ENCODE measurements around the gene NTM. TPM values are rescaled to one million over a fixed set of nuclear protein-coding genes. Genes with fewer than 3 reads are reported as not detected.

NTM gene
- polyA plus RNA-seq, 1 donor from 2014 or later = 39.4 TPM

DNA sequence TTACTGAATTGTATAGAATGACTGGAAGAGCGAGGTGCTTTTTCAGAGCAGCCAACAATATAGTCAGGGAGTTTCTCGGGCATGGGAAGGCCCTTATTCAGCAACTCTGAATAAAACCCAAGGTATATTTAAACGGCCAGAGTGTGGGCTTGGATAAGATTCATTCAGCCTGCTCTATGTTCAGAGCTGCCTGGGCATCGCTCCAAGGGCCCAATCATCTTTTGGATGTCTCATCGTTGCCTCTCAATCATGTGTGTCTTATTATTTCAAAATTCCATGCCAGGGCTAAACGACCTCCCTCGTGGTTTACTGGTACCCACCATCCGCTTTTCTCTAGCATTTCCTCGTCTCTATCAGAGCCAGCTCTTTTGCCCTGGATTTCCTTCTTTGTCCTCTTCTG is 19.5 kb upstream of the NTM start:
- TF ChIP-seq, protein P1, sequence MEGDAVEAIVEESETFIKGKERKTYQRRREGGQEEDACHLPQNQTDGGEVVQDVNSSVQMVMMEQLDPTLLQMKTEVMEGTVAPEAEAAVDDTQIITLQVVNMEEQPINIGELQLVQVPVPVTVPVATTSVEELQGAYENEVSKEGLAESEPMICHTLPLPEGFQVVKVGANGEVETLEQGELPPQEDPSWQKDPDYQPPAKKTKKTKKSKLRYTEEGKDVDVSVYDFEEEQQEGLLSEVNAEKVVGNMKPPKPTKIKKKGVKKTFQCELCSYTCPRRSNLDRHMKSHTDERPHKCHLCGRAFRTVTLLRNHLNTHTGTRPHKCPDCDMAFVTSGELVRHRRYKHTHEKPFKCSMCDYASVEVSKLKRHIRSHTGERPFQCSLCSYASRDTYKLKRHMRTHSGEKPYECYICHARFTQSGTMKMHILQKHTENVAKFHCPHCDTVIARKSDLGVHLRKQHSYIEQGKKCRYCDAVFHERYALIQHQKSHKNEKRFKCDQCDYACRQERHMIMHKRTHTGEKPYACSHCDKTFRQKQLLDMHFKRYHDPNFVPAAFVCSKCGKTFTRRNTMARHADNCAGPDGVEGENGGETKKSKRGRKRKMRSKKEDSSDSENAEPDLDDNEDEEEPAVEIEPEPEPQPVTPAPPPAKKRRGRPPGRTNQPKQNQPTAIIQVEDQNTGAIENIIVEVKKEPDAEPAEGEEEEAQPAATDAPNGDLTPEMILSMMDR (IDR thresholded peaks at IDR 0.05; ENCODE audit: poor library complexity, severe bottlenecking) = no peak
- TF ChIP-seq POLR2AphosphoS5 (IDR thresholded peaks at IDR 0.05) (no peak), SMC3 (conservative IDR thresholded peaks at IDR 0.05; ENCODE audit: poor library complexity) (no peak), EP300 (conservative IDR thresholded peaks at IDR 0.05; ENCODE audit: poor library complexity, severe bottlenecking) (no peak), EZH2 (IDR thresholded peaks at IDR 0.05; ENCODE audit: borderline replicate concordance, insufficient read depth, low read length, poor library complexity, severe bottlenecking) (no peak), RAD21 (conservative IDR thresholded peaks at IDR 0.05) (no peak), TAF1 (IDR thresholded peaks at IDR 0.05; ENCODE audit: low read depth) (no peak), MXI1 (conservative IDR thresholded peaks at IDR 0.05; ENCODE audit: poor library complexity, severe bottlenecking) (no peak)
- TF ChIP-seq, protein P2, sequence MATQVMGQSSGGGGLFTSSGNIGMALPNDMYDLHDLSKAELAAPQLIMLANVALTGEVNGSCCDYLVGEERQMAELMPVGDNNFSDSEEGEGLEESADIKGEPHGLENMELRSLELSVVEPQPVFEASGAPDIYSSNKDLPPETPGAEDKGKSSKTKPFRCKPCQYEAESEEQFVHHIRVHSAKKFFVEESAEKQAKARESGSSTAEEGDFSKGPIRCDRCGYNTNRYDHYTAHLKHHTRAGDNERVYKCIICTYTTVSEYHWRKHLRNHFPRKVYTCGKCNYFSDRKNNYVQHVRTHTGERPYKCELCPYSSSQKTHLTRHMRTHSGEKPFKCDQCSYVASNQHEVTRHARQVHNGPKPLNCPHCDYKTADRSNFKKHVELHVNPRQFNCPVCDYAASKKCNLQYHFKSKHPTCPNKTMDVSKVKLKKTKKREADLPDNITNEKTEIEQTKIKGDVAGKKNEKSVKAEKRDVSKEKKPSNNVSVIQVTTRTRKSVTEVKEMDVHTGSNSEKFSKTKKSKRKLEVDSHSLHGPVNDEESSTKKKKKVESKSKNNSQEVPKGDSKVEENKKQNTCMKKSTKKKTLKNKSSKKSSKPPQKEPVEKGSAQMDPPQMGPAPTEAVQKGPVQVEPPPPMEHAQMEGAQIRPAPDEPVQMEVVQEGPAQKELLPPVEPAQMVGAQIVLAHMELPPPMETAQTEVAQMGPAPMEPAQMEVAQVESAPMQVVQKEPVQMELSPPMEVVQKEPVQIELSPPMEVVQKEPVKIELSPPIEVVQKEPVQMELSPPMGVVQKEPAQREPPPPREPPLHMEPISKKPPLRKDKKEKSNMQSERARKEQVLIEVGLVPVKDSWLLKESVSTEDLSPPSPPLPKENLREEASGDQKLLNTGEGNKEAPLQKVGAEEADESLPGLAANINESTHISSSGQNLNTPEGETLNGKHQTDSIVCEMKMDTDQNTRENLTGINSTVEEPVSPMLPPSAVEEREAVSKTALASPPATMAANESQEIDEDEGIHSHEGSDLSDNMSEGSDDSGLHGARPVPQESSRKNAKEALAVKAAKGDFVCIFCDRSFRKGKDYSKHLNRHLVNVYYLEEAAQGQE (IDR thresholded peaks at IDR 0.05; ENCODE audit: borderline replicate concordance) = no peak
- Histone ChIP-seq H4K20me1 (ENCODE audit: insufficient read depth) (no peaks in the 10 kb centered on the region), H3K9ac (ENCODE audit: low read length) (no peak overlapping the region), H3K4me3 (ENCODE audit: low read length) (no peak overlapping the region), H3K9me2 (ENCODE audit: insufficient read depth, low read length) (no peaks in the 10 kb centered on the region), H3K27me3 (ENCODE audit: insufficient read depth, low read depth, low read length) (no peaks in the 10 kb centered on the region), H3K4me2 (ENCODE audit: low read length) (no peak overlapping the region), H3K9me3 (ENCODE audit: low read length) (no peaks in the 10 kb centered on the region), H3F3A (ENCODE audit: insufficient read depth, low read length, poor library complexity, severe bottlenecking) (no peaks in the 10 kb centered on the region), H3K36me3 (ENCODE audit: insufficient read depth, low read length) (no peaks in the 10 kb centered on the region), H2AFZ (ENCODE audit: low read depth, low read length) (no peak overlapping the region), H3K79me2 (replicated peaks; ENCODE audit: insufficient read depth, low read length) (no peaks in the 10 kb centered on the region), H3K27ac (ENCODE audit: low read length) (no peak overlapping the region)

DNA sequence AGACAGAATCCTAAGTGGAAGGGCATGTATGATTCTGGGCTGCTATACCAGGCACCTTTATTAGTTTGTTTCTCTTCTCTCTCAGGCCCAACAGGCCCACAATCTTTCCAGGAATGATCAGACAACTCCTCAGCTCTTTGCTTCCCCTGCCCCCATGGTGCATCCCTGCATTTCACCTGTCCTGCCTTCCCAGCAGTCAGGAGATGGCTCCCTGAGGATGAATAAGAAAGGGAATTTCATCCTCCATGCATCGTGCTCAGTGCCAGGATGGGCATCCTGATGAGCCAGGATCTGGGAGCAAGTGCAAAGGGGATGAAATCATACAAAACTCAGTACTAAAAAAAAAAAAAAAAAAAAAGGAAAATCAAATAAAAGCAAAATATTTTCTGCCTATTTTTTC is 18.6 kb upstream of the NTM start:
- H3K79me2 ChIP-seq (replicated peaks; ENCODE audit: insufficient read depth, low read length) = no peaks in the 10 kb centered on the region
- no peak overlapping the region for H3K4me3 ChIP-seq (ENCODE audit: low read length)
- no peaks in the 10 kb centered on the region for H4K20me1 ChIP-seq (ENCODE audit: insufficient read depth)
- H3K36me3 ChIP-seq (ENCODE audit: insufficient read depth, low read length) = no peaks in the 10 kb centered on the region
- H2AFZ ChIP-seq (ENCODE audit: low read depth, low read length) = no peak overlapping the region
- H3K9me3 ChIP-seq (ENCODE audit: low read length) = no peaks in the 10 kb centered on the region
- no peaks in the 10 kb centered on the region for H3K9me2 ChIP-seq (ENCODE audit: insufficient read depth, low read length)
- H3K27ac ChIP-seq (ENCODE audit: low read length) = no peak overlapping the region
- TF ChIP-seq EZH2 (IDR thresholded peaks at IDR 0.05; ENCODE audit: borderline replicate concordance, insufficient read depth, low read length, poor library complexity, severe bottlenecking) (no peak), TAF1 (IDR thresholded peaks at IDR 0.05; ENCODE audit: low read depth) (no peak), MXI1 (conservative IDR thresholded peaks at IDR 0.05; ENCODE audit: poor library complexity, severe bottlenecking) (no peak), POLR2AphosphoS5 (IDR thresholded peaks at IDR 0.05) (no peak), EP300 (conservative IDR thresholded peaks at IDR 0.05; ENCODE audit: poor library complexity, severe bottlenecking) (no peak), SMC3 (conservative IDR thresholded peaks at IDR 0.05; ENCODE audit: poor library complexity) (no peak), RAD21 (conservative IDR thresholded peaks at IDR 0.05) (no peak)
- TF ChIP-seq, protein P1 (IDR thresholded peaks at IDR 0.05; ENCODE audit: poor library complexity, severe bottlenecking) = no peak
- TF ChIP-seq, protein P2 (IDR thresholded peaks at IDR 0.05; ENCODE audit: borderline replicate concordance) = no peak
- no peaks in the 10 kb centered on the region for H3F3A ChIP-seq (ENCODE audit: insufficient read depth, low read length, poor library complexity, severe bottlenecking)
- no peaks in the 10 kb centered on the region for H3K27me3 ChIP-seq (ENCODE audit: insufficient read depth, low read depth, low read length)
- no peak overlapping the region for H3K9ac ChIP-seq (ENCODE audit: low read length)
- H3K4me2 ChIP-seq (ENCODE audit: low read length) = no peak overlapping the region

Data from neural cell (in vitro differentiated cells).